Thoracic aorta (tissue), 2 donors: ENCODE data around the gene MBD6. TPM values are rescaled to one million over a fixed set of nuclear protein-coding genes. Genes with fewer than 3 reads are reported as not detected.

Source experiments
- ATAC-seq: fragments of 150-250 bp; one replicate; pipeline ENCODE4 v1.8.0; 2017; ENCODE audit warnings: low read depth; ENCODE audit not compliant: insufficient number of reproducible peaks, low FRiP score
- DNase-seq: peaks from one replicate; pipeline ENCODE4 v3.0.0-alpha.2; 2020; ENCODE audit warnings: low spot score
- H3K27ac ChIP-seq, 2 donors: fragments of 200-600 bp; sonication (generic); 1 replicate in 1 of 2; 2 replicates in 1 of 2; pipeline ENCODE4 v1.5.1; 2016; ENCODE audit warnings: mild to moderate bottlenecking in 2 of 2, moderate library complexity in 2 of 2
- H3K27me3 ChIP-seq: fragments of 200-600 bp; sonication (generic); replicated peaks from 2 replicates; pipeline ENCODE4 v1.6.0; 2016; ENCODE audit warnings: mild to moderate bottlenecking; ENCODE audit not compliant: insufficient read depth
- H3K36me3 ChIP-seq: fragments of 200-600 bp; sonication (generic); one replicate; pipeline ENCODE4 v1.5.1; 2016
- H3K4me1 ChIP-seq, 2 donors: fragments of 200-600 bp; sonication (generic); 1 replicate in 1 of 2; 2 replicates in 1 of 2; pipeline versions ENCODE4 v1.5.1 to v1.6.0; 2016; ENCODE audit warnings: low read depth in 2 of 2, mild to moderate bottlenecking in 1 of 2; ENCODE audit not compliant: control insufficient read depth in 1 of 2
- H3K4me3 ChIP-seq: fragments of 200-600 bp; sonication (generic); 2 replicates; pipeline ENCODE4 v1.5.1; 2016; ENCODE audit warnings: mild to moderate bottlenecking
- H3K9me3 ChIP-seq: fragments of 200-600 bp; sonication (generic); 2 replicates; pipeline ENCODE4 v1.5.1; 2016
- CTCF ChIP-seq: fragments of 200-600 bp; sonication (generic); IDR thresholded peaks from one replicate; pipeline ENCODE4 v1.5.1; 2019; ENCODE audit warnings: antibody characterized with exemption
- total RNA-seq, 2 donors: library from RNA; depleted of rRNA; stranded (reverse); fragments of >200 nt; gene quantifications; one replicate each; pipeline versions ENCODE4 v1.1.0 to v1.2.3, GENCODE V29; 2016

Gene MBD6
- total RNA-seq, 2 donors from 2014 or later: 39.2 to 54.3 TPM

GRCh38 chr12:57485695-57486094, 36.9 kb upstream of the MBD6 start:
- H3K27me3 ChIP-seq: no peaks in the 10 kb centered on the region
- no peak overlapping the region for H3K4me3 ChIP-seq
- ATAC-seq: no peak
- no peak for TF ChIP-seq CTCF
- H3K9me3 ChIP-seq: no peaks in the 10 kb centered on the region
- H3K4me1 ChIP-seq: peaks cover 6 to 12% of the 10 kb centered on the region in 2 donors
- no peak overlapping the region for H3K27ac ChIP-seq
- DNase-seq: no peak
- H3K36me3 ChIP-seq: peaks cover 8% of the 10 kb centered on the region

GRCh38 chr12:57487055-57487596, 35.5 kb upstream of the MBD6 start:
- Histone ChIP-seq H3K36me3 (peaks cover 20% of the 10 kb centered on the region), H3K27me3 (no peaks in the 10 kb centered on the region), H3K27ac (peak overlapping the region in 1 of 2 donors; percentile 30), H3K4me3 (peak overlapping the region; percentile 72), H3K4me1 (peaks cover 6 to 12% of the 10 kb centered on the region in 2 donors), H3K9me3 (no peaks in the 10 kb centered on the region)
- ATAC-seq: no peak
- DNase-seq: no peak
- TF ChIP-seq CTCF: no peak

- no peak for TF ChIP-seq CTCF
- peak within 1 kb of the TSS; percentile 44 to 63 for H3K27ac ChIP-seq
- no peaks in the 10 kb centered on the region for H3K27me3 ChIP-seq
- H3K4me1 ChIP-seq: peaks cover 6 to 12% of the 10 kb centered on the region in 2 donors
- peaks cover 25% of the 10 kb centered on the region for H3K36me3 ChIP-seq
- peak within 1 kb of the TSS; percentile 72 for H3K4me3 ChIP-seq
- H3K9me3 ChIP-seq: no peaks in the 10 kb centered on the region
- ATAC-seq: peak; percentile 75
- peak; percentile 80 for DNase-seq
These were observed 34.8 kb upstream of the MBD6 start, which contains the start of gene MARS1 for GRCh38 chr12:57487597-57488401. Gene MARS1, plus strand, starts transcription at chr12:57488068. Its CDS starts 23 bp downstream, at chr12:57488091.

- Histone ChIP-seq H3K27me3 (no peaks in the 10 kb centered on the region), H3K27ac (peak overlapping the region; percentile 44 to 63), H3K4me3 (peak overlapping the region; percentile 72), H3K9me3 (no peaks in the 10 kb centered on the region), H3K4me1 (peaks cover 6 to 12% of the 10 kb centered on the region in 2 donors), H3K36me3 (peaks cover 27% of the 10 kb centered on the region)
- TF ChIP-seq CTCF: no peak
- no peak for DNase-seq
- ATAC-seq: no peak
These were observed 34.0 kb upstream of the MBD6 start for GRCh38 chr12:57488402-57489156.

GRCh38 chr12:57489157-57489641, 33.4 kb upstream of the MBD6 start:
- Histone ChIP-seq H3K36me3 (peaks cover 31% of the 10 kb centered on the region), H3K4me3 (peak overlapping the region; percentile 72)
- TF ChIP-seq CTCF: no peak

More at GRCh38 chr12:57489157-57489641, 33.4 kb upstream of the MBD6 start:
- Histone ChIP-seq H3K9me3 (no peaks in the 10 kb centered on the region), H3K27ac (no peak overlapping the region), H3K4me1 (peaks cover 6 to 12% of the 10 kb centered on the region in 2 donors), H3K27me3 (no peaks in the 10 kb centered on the region)
- DNase-seq (no peak), ATAC-seq (no peak)
